Lung microvascular endothelial cell (primary cell): ENCODE data around the gene IL22RA2. TPM values are rescaled to one million over a fixed set of nuclear protein-coding genes. Genes with fewer than 3 reads are reported as not detected.
"Not testable (repeated sequence)": the region's sequence is repeated elsewhere in the genome, so short reads cannot be mapped to it uniquely, and the experiment has no call there.

Experiments used
- DNase-seq, 2 donors: peaks; one replicate each; pipeline versions ENCODE4 v3.0.0 to v3.0.0-alpha.2; 2010; ENCODE audit warnings: low read depth in 2 of 2
- total RNA-seq: library from RNA; depleted of rRNA; stranded (reverse); fragments of >200 nt; gene quantifications from 2 replicates; pipeline ENCODE4 v1.2.1, GENCODE V29; 2014

The IL22RA2 gene
- total RNA-seq, 1 donor from 2014 or later: not detected

GRCh38 chr6:137126875-137127485, 46.5 kb downstream of the IL22RA2 start:
- DNase-seq: no peak

- DNase-seq: no peak
These were observed 50.4 kb downstream of the IL22RA2 start for GRCh38 chr6:137123078-137123477.

- no peak for DNase-seq
These were observed 50.8 kb downstream of the IL22RA2 start for GRCh38 chr6:137122612-137123011.

- no peak for DNase-seq
These were observed 51.9 kb downstream of the IL22RA2 start for GRCh38 chr6:137121401-137121997.

- DNase-seq: no peak
These were observed 52.7 kb downstream of the IL22RA2 start for GRCh38 chr6:137120748-137121147.

GRCh38 chr6:137119196-137120104, 54.0 kb downstream of the IL22RA2 start:
- no peak for DNase-seq

- no peak for DNase-seq
These were observed 55.9 kb downstream of the IL22RA2 start for GRCh38 chr6:137117581-137117980.

GRCh38 chr6:137116807-137117206, 56.6 kb downstream of the IL22RA2 start:
- no peak for DNase-seq

- peak; percentile 17 to 33 for DNase-seq
These were observed 57.8 kb downstream of the IL22RA2 start for GRCh38 chr6:137115658-137116057.

GRCh38 chr6:137112067-137112355, 61.4 kb downstream of the IL22RA2 start:
- DNase-seq: peak in 1 of 2 donors; percentile 28

- DNase-seq: no peak
These were observed 62.0 kb downstream of the IL22RA2 start for GRCh38 chr6:137111296-137112066.

- DNase-seq: no peak
These were observed 65.7 kb downstream of the IL22RA2 start for GRCh38 chr6:137107767-137108105.

- not testable (repeated sequence) for DNase-seq
These were observed 66.2 kb downstream of the IL22RA2 start for GRCh38 chr6:137107047-137107766.

GRCh38 chr6:137106183-137106582, 67.3 kb downstream of the IL22RA2 start:
- DNase-seq: no peak

GRCh38 chr6:137105375-137105774, 68.1 kb downstream of the IL22RA2 start:
- no peak for DNase-seq

- DNase-seq: no peak
These were observed 68.5 kb downstream of the IL22RA2 start for GRCh38 chr6:137104926-137105325.

- no peak for DNase-seq
These were observed 70.5 kb downstream of the IL22RA2 start for GRCh38 chr6:137102851-137103492.

GRCh38 chr6:137102050-137102848, 71.2 kb downstream of the IL22RA2 start:
- no peak for DNase-seq

GRCh38 chr6:137099689-137100403, 73.6 kb downstream of the IL22RA2 start:
- DNase-seq: no peak
